Peyer's patch (tissue), 4 donors: ENCODE results near the gene PPOX.

Source experiments
- CTCF ChIP-seq, 6 experiments: fragments of 450-650 bp in 4 of 6; fragments of 200-600 bp in 2 of 6; sonication (generic) in 1 of 6; IDR thresholded peaks; one replicate each; pipeline ENCODE4 v1.5.1; 2017 to 2019; ENCODE audit warnings: antibody characterized with exemption in 6 of 6, mild to moderate bottlenecking in 3 of 6, moderate library complexity in 1 of 6
- POLR2A ChIP-seq, 2 donors: fragments of 450-650 bp; IDR thresholded peaks; one replicate each; pipeline ENCODE4 v1.5.1; 2017; ENCODE audit warnings: antibody characterized with exemption in 2 of 2, mild to moderate bottlenecking in 2 of 2, moderate library complexity in 2 of 2

- no peak for TF ChIP-seq CTCF (IDR thresholded peaks at IDR 0.05)
- TF ChIP-seq POLR2A (IDR thresholded peaks at IDR 0.05): no peak
Measured at GRCh38 chr1:161166669-161167548, 683 bp downstream of the PPOX start.
